ENCODE results near the gene CDH23.

- no peak for TF ChIP-seq ZNF671 (CRISPR knock-in tag; IDR thresholded peaks at IDR 0.05)
- TF ChIP-seq, protein P1, sequence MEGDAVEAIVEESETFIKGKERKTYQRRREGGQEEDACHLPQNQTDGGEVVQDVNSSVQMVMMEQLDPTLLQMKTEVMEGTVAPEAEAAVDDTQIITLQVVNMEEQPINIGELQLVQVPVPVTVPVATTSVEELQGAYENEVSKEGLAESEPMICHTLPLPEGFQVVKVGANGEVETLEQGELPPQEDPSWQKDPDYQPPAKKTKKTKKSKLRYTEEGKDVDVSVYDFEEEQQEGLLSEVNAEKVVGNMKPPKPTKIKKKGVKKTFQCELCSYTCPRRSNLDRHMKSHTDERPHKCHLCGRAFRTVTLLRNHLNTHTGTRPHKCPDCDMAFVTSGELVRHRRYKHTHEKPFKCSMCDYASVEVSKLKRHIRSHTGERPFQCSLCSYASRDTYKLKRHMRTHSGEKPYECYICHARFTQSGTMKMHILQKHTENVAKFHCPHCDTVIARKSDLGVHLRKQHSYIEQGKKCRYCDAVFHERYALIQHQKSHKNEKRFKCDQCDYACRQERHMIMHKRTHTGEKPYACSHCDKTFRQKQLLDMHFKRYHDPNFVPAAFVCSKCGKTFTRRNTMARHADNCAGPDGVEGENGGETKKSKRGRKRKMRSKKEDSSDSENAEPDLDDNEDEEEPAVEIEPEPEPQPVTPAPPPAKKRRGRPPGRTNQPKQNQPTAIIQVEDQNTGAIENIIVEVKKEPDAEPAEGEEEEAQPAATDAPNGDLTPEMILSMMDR (IDR thresholded peaks at IDR 0.05) = no peak
These were observed 104.7 kb downstream of the CDH23 start for GRCh38 chr10:71501402-71501801.

All from WTC11 (cell line).